ENCODE measurements around the gene BOLA1.
"Not testable (repeated sequence)": the region's sequence is repeated elsewhere in the genome, so short reads cannot be mapped to it uniquely, and the experiment has no call there.

Gene BOLA1

GRCh38 chr1:149928401-149928724 lies 29.0 kb downstream of the BOLA1 start:
- DNase-seq (ENCODE audit: low read depth in 2 of 2, low spot score in 1 of 2), result no peak

- no peak for DNase-seq (ENCODE audit: low read depth in 2 of 2, low spot score in 1 of 2)
Observed at GRCh38 chr1:149929856-149930255, 30.5 kb downstream of the BOLA1 start.

GRCh38 chr1:149931212-149931790 lies 31.9 kb downstream of the BOLA1 start:
- DNase-seq (ENCODE audit: low read depth in 2 of 2, low spot score in 1 of 2), result no peak

GRCh38 chr1:149932474-149932873 lies 33.1 kb downstream of the BOLA1 start:
- no peak for DNase-seq (ENCODE audit: low read depth in 2 of 2, low spot score in 1 of 2)

GRCh38 chr1:149933208-149933607 lies 33.8 kb downstream of the BOLA1 start:
- no peak for DNase-seq (ENCODE audit: low read depth in 2 of 2, low spot score in 1 of 2)

- DNase-seq (ENCODE audit: low read depth in 2 of 2, low spot score in 1 of 2), result no peak
Observed at GRCh38 chr1:149934356-149934755, 35.0 kb downstream of the BOLA1 start.

GRCh38 chr1:149936170-149936991 lies 37.0 kb downstream of the BOLA1 start, which contains the start of gene MTMR11:
Gene MTMR11 (minus strand): TSS chr1:149936879. CDS start chr1:149936647, 232 bp downstream.
- no peak for DNase-seq (ENCODE audit: low read depth in 2 of 2, low spot score in 1 of 2)

- DNase-seq (ENCODE audit: low read depth in 2 of 2, low spot score in 1 of 2), result no peak
Observed at GRCh38 chr1:149936992-149937705, 37.8 kb downstream of the BOLA1 start.

- no peak for DNase-seq (ENCODE audit: low read depth in 2 of 2, low spot score in 1 of 2)
Observed at GRCh38 chr1:149937759-149938158, 38.4 kb downstream of the BOLA1 start.

- not testable (repeated sequence) for DNase-seq (ENCODE audit: low read depth in 2 of 2, low spot score in 1 of 2)
Observed at GRCh38 chr1:149938668-149939003, 39.3 kb downstream of the BOLA1 start.

GRCh38 chr1:149940427-149940826 lies 41.1 kb downstream of the BOLA1 start:
- DNase-seq (ENCODE audit: low read depth in 2 of 2, low spot score in 1 of 2), result no peak

GRCh38 chr1:149942207-149942606 lies 42.8 kb downstream of the BOLA1 start:
- no peak for DNase-seq (ENCODE audit: low read depth in 2 of 2, low spot score in 1 of 2)

- DNase-seq (ENCODE audit: low read depth in 2 of 2, low spot score in 1 of 2), result no peak
Observed at GRCh38 chr1:149942885-149943284, 43.5 kb downstream of the BOLA1 start.

GRCh38 chr1:149945206-149945605 lies 45.8 kb downstream of the BOLA1 start:
- DNase-seq (ENCODE audit: low read depth in 2 of 2, low spot score in 1 of 2), result no peak

GRCh38 chr1:149949911-149950310 lies 50.5 kb downstream of the BOLA1 start:
- DNase-seq (ENCODE audit: low read depth in 2 of 2, low spot score in 1 of 2), result no peak

Data from stimulated activated CD8-positive, alpha-beta memory T cell treated with anti-CD3 and anti-CD28 coated beads, Interleukin-4, amount 100 ng/mL, for 4 hours (primary cell).